Activated CD4-positive, alpha-beta T cell treated with anti-CD3 and anti-CD28 coated beads, Interleukin-2, Interleukin-6, amounts not matched to agents 100 ng/mL and 50 ng/mL, durations not matched to agents 16 hours and 8 hours (primary cell): ENCODE measurements around the gene RNH1.

Source experiments
- DNase-seq: peaks from one replicate; pipeline ENCODE4 v3.0.0-alpha.2; 2020

The RNH1 gene

GRCh38 chr11:506995-507726, at the start of gene RNH1:
RNH1 (minus strand) TSS chr11:507242; CDS start chr11:502162, 5,080 bp downstream.
- peak; percentile 100 for DNase-seq

DNA sequence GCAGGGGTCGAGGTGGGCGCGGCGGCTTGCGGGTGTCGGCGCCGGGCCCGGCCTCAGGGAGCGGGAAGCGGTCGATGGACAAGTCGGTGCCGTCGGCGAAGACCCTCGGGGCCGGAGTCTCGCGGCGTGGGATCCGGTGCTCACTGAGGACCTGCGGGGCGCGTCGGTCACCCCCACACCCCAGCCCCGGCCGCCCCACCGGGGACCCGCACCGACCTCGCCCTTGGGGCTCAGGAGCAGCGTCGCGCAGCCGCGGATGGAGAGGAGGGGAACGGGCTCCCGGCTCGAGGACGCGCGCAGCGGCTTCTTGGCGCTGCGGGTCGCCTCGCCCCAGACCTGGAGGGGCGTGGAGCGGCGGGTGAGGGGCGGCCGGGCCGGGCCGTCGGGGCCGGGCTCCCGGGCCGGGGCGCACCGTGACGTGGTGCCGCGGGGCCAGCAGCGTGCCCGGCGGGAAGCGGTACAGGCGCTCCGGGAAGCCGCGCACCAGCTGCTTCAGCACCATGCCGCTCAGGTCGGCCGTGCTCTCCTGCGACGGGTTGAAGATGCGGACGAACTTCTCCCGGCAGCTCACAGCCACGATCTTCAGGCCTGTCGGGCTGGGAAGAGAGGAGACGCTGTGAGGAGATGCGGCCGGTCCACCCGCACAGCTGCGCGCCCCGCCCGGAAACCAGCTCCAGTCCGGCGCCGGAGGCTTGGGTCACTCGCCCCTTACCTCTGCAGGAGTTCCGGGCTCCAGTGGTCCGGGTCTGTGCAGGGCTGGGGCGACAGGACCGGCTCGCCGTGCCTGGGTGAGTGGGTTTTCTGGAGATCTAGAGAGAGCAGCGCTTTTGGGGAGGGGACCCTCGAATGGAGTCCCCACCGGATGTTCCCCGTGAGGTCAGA, 49.0 kb upstream of the RNH1 start:
- peak; percentile 25 for DNase-seq

- no peak for DNase-seq
Measured at GRCh38 chr11:555227-555779, 48.3 kb upstream of the RNH1 start.

DNA sequence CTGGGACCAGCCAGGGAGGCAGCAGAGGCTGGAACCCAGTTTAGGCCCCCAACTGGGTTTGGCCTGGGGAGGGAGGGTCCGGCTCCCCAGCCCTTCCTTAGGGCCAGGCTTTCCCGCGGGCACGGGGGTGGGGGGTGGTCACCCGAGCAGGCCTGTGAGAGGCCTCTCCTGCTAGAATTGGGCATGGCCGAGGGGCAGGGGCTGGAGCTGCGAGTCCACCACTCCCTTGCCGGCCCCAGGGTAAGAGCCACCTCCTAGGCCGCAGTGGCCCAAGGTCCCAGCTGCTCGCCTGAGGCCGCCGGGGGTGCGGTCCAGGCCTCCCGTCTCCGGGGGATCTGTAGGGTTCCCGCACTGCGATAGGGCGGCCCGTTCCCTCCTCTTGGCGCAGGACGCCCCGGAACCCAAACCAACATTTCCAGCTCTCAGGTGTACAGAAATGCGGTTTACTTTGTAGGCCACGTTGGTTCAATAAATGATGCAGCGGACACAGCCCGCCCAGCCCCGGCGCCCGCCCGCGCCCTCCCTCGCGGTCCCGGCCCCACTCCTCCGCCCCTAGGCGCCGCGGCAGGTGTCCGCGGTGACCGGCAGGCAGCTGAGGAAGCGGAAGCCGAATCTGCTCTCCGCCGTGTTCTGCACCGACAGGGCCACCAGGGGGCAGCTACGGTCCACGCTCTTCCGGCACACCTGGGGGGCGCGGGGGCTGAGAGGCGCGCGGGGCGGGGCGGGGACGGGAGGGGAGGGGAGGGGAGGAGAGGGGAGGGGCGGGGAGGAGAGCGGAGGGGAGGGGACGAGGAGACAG, 47.6 kb upstream of the RNH1 start:
- peak; percentile 78 for DNase-seq

DNA sequence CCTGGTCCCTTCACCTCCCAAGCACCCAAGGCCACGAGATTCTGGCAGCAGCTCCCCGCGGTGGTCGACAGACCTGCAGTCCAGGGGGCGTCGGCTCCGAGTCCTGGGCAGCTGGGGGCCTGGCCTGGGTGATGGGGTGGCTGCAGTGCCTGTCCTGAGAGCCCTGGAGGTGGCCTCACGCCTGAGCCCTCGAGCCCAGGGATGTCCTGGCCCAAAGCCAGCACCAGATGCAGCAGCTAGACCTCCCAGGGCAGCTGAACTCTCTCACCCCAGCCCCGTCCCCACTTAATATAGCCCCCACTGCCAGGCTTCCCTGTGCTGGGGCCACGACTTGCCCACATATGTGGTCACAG, 46.9 kb upstream of the RNH1 start:
- DNase-seq, result no peak

- DNase-seq, result no peak
Measured at GRCh38 chr11:553083-553987, 46.3 kb upstream of the RNH1 start.

- DNase-seq, result no peak
Measured at GRCh38 chr11:551596-551995, 44.6 kb upstream of the RNH1 start.

GRCh38 chr11:551131-551530, 44.1 kb upstream of the RNH1 start:
- no peak for DNase-seq

- DNase-seq, result no peak
Measured at GRCh38 chr11:550746-551085, 43.7 kb upstream of the RNH1 start.

DNA sequence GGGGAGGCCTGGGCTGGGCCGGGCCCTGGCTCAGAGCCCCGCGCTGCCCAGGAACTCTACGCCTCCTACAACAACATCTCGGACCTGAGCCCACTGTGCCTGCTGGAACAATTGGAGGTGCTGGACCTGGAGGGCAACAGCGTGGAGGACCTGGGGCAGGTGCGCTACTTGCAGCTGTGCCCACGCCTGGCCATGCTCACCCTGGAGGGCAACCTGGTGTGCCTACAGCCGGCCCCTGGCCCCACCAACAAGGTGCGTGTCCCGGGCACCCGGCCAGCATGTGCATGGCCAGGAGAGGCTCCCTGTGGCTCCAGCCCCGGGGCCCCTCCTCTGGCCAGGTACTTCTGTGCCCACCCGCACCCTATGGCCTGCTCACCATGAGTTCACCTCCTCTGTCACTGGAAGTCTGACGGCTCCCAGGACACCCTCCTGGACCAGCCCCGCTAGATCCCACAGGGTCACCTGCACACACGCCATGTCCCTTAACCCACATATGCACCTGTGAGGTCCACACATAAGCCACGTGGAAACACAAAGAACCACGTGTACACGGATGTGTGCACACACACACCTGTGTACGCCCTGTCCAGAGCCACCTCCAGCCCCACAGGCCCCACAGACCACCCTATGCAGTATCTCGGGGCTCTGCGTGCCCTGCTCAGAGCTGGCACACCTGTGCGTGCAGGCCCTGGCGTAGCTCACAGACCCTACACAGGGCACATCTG, 43.1 kb upstream of the RNH1 start:
- no peak for DNase-seq

- DNase-seq, result no peak
Measured at GRCh38 chr11:548700-549603, 41.9 kb upstream of the RNH1 start.

GRCh38 chr11:545171-545570, 38.1 kb upstream of the RNH1 start:
- DNase-seq, result no peak

DNA sequence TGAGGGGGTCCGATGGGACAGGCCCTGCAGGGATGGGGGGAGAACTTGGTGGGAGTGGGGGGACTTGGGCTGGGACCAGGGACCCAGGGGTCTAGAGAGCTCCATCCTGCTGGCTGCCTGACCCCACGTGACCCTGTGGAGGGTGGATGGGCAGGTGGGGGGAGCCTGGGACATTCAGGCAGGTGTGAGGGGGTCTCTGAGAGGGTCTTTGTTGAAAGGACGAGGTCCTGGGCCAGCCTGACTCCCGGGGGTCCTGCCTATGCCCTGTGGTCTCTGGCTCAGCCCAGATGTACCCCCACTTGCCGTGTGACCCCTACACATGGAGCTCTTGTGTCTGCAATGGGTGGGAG, 37.8 kb upstream of the RNH1 start:
- DNase-seq, result no peak

DNA sequence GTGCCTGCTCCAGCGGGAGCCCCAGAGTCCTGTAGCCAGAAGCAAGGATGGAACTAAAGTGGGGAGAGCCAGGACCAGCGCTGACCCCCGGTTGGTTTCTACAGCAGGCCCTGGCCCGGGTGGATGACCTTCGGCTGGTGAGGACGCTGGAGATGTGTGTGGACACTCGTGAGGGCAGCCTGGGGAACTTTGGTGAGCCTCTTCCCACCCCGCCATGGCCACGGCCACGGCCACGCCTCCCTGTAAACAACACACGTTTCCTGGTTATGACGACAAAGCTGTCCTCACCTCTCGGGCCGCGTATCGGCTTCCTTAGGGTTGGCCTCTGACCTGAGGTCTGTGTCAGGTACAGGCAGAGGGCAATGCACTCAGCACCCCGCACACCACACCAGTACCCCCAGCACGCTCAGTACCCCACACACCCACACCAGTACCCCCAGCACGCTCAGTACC, 34.4 kb upstream of the RNH1 start:
- no peak for DNase-seq

GRCh38 chr11:540583-541432, 33.8 kb upstream of the RNH1 start:
- DNase-seq, result no peak

GRCh38 chr11:539971-540481, 33.0 kb upstream of the RNH1 start:
- DNase-seq, result no peak

GRCh38 chr11:538431-539051, 31.5 kb upstream of the RNH1 start:
- no peak for DNase-seq

DNA sequence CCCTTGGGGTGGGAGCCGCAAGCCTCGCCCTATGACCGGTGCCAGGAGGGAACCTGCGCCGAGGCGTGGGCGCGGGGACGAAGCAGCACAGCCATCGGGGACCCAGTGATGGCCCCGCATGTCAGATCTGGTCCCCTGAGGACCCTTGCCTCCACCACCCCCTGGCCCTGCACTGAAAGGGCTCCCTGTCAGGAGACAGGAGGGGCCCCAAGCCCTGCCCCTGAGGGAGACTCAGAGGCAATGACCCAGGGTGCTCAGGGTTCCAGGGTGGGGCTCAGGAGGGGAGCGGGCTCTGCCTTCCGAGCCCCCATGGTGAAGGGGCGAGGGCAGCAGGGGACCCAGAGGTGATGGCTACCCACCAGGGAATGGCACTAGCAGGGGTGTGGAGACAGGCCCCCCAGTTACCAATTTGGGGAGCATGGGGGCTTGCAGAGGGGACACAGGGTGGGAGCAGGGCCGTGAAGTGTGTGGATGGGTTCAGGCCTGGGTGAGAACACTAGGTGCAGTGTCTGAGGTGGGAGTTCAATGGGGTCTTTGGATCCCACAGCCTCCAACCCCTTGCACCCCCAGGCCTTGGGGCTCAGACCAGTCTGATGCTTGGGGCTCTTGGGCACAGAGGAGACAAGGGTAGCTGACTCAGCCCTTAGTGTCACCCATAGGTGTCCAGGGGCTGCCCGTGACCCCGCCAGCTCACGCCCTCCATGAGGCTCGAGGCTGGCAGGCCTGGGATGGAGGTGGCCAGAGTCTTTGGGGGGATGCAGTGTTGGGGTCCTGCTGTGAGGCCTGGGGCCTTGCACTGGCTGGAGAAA, 30.8 kb upstream of the RNH1 start:
- DNase-seq, result no peak
